Type B pancreatic cell (in vitro differentiated cells): Measurements from ENCODE around the gene CDHR3. TPM values are rescaled to one million over a fixed set of nuclear protein-coding genes. Genes with fewer than 3 reads are reported as not detected.

Source experiments
- DNase-seq: peaks from one replicate; pipeline ENCODE4 v3.0.0; 2021; ENCODE audit warnings: mixed read lengths; ENCODE audit not compliant: unreplicated experiment; ENCODE audit errors: extremely low spot score
- H3K27ac Mint-ChIP-seq: 2 replicates; pipeline ENCODE4 v1.8.0; 2021; ENCODE audit warnings: mild to moderate bottlenecking, mixed read lengths
- H3K27me3 Mint-ChIP-seq: 2 replicates; pipeline ENCODE4 v1.8.0; 2021; ENCODE audit warnings: mixed read lengths
- H3K36me3 Mint-ChIP-seq: 2 replicates; pipeline ENCODE4 v1.8.0; 2021; ENCODE audit warnings: mixed read lengths
- H3K4me1 Mint-ChIP-seq: one replicate; pipeline ENCODE4 v1.8.0; 2021; ENCODE audit warnings: mixed read lengths; ENCODE audit not compliant: unreplicated experiment
- H3K4me3 Mint-ChIP-seq: 2 replicates; pipeline ENCODE4 v1.8.0; 2021; ENCODE audit warnings: mild to moderate bottlenecking, mixed read lengths
- H3K9me3 Mint-ChIP-seq: 2 replicates; pipeline ENCODE4 v1.8.0; 2021; ENCODE audit warnings: mixed read lengths
- CTCF ChIP-seq: fragments of 200-600 bp; sonication (generic); conservative IDR thresholded peaks from 2 replicates; pipeline ENCODE4 v1.5.0; 2021; ENCODE audit warnings: antibody characterized with exemption, mild to moderate bottlenecking
- total RNA-seq: library from RNA; stranded (reverse); gene quantifications from 2 replicates; pipeline ENCODE4 v1.2.1, GENCODE V29; 2021; ENCODE audit warnings: low replicate concordance

Gene CDHR3
- total RNA-seq, 1 donor from 2014 or later, result 5.6 TPM

GRCh38 chr7:106057204-106057961 lies 94.3 kb downstream of the CDHR3 start:
- no peak for DNase-seq
- Mint-ChIP-seq H3K36me3 (no peaks in the 10 kb centered on the region), H3K4me1 (peaks cover 15% of the 10 kb centered on the region), H3K9me3 (no peaks in the 10 kb centered on the region), H3K27ac (peak overlapping the region; percentile 2), H3K4me3 (no peak overlapping the region), H3K27me3 (peaks cover 3% of the 10 kb centered on the region)
- no peak for TF ChIP-seq CTCF

- peaks cover 22% of the 10 kb centered on the region for H3K4me1 Mint-ChIP-seq
- H3K27ac Mint-ChIP-seq, result peak overlapping the region; percentile 2
- DNase-seq, result no peak
- H3K36me3 Mint-ChIP-seq, result peaks cover 3% of the 10 kb centered on the region
- peaks cover 3% of the 10 kb centered on the region for H3K27me3 Mint-ChIP-seq
- no peak for TF ChIP-seq CTCF
- no peaks in the 10 kb centered on the region for H3K9me3 Mint-ChIP-seq
- H3K4me3 Mint-ChIP-seq, result no peak overlapping the region
These were observed 95.2 kb downstream of the CDHR3 start for GRCh38 chr7:106057962-106058927.

GRCh38 chr7:106058928-106059324 lies 95.9 kb downstream of the CDHR3 start:
- TF ChIP-seq CTCF, result no peak
- peaks cover 3% of the 10 kb centered on the region for H3K36me3 Mint-ChIP-seq
- peaks cover 27% of the 10 kb centered on the region for H3K4me1 Mint-ChIP-seq
- no peak overlapping the region for H3K4me3 Mint-ChIP-seq
- H3K27me3 Mint-ChIP-seq, result peaks cover under 1% of the 10 kb centered on the region
- DNase-seq, result no peak
- no peaks in the 10 kb centered on the region for H3K9me3 Mint-ChIP-seq
- H3K27ac Mint-ChIP-seq, result no peak overlapping the region

GRCh38 chr7:106059556-106059955 lies 96.5 kb downstream of the CDHR3 start:
- no peak for DNase-seq
- H3K27ac Mint-ChIP-seq, result no peak overlapping the region
- H3K27me3 Mint-ChIP-seq, result no peaks in the 10 kb centered on the region
- no peak overlapping the region for H3K4me3 Mint-ChIP-seq
- no peak for TF ChIP-seq CTCF
- peaks cover 32% of the 10 kb centered on the region for H3K4me1 Mint-ChIP-seq
- peaks cover 3% of the 10 kb centered on the region for H3K36me3 Mint-ChIP-seq
- no peaks in the 10 kb centered on the region for H3K9me3 Mint-ChIP-seq

GRCh38 chr7:106060394-106060920 lies 97.4 kb downstream of the CDHR3 start:
- Mint-ChIP-seq H3K27ac (no peak overlapping the region), H3K9me3 (no peaks in the 10 kb centered on the region), H3K4me3 (no peak overlapping the region), H3K4me1 (peaks cover 41% of the 10 kb centered on the region), H3K27me3 (no peaks in the 10 kb centered on the region), H3K36me3 (peaks cover 3% of the 10 kb centered on the region)
- DNase-seq, result no peak
- TF ChIP-seq CTCF, result no peak
